GM12872 (cell line): ENCODE results near the gene HYCC1.

Experiments
- TF ChIP-seq, protein P1 (sequence below): IDR thresholded peaks from 3 replicates; pipeline ENCODE4 v1.5.1; 2011; ENCODE audit warnings: low read depth, mild to moderate bottlenecking, low read length, moderate library complexity; ENCODE audit not compliant: insufficient read depth

HYCC1 gene

DNA sequence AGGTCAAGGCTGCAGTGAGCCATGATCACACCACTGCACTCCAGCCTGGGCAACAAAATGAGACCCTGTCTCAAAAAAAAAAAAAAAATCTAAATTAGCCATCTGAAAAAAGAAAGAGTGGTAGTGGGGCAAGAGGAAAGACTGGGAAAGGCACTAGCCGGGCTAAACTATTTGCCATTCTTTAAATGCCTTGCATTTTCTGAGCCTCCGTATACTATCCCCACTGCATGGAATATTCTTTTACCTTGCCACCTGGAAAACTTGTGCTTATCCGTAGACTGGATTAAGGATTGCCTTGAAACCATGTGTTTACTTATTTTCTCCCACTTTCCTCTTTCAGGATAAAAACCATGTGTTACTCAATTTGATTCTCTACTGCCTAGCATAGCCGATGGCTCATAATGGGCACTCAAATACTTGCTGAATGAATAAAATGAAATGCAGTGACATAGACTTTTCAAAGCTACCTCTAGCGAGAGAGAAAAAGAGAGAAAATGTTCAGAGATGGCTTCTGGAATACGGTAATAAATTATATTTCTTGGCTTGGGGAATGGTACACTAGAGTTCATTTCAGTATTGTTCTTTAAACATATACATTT, 30.6 kb downstream of the HYCC1 start:
- TF ChIP-seq, protein P1, sequence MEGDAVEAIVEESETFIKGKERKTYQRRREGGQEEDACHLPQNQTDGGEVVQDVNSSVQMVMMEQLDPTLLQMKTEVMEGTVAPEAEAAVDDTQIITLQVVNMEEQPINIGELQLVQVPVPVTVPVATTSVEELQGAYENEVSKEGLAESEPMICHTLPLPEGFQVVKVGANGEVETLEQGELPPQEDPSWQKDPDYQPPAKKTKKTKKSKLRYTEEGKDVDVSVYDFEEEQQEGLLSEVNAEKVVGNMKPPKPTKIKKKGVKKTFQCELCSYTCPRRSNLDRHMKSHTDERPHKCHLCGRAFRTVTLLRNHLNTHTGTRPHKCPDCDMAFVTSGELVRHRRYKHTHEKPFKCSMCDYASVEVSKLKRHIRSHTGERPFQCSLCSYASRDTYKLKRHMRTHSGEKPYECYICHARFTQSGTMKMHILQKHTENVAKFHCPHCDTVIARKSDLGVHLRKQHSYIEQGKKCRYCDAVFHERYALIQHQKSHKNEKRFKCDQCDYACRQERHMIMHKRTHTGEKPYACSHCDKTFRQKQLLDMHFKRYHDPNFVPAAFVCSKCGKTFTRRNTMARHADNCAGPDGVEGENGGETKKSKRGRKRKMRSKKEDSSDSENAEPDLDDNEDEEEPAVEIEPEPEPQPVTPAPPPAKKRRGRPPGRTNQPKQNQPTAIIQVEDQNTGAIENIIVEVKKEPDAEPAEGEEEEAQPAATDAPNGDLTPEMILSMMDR: no peak

DNA sequence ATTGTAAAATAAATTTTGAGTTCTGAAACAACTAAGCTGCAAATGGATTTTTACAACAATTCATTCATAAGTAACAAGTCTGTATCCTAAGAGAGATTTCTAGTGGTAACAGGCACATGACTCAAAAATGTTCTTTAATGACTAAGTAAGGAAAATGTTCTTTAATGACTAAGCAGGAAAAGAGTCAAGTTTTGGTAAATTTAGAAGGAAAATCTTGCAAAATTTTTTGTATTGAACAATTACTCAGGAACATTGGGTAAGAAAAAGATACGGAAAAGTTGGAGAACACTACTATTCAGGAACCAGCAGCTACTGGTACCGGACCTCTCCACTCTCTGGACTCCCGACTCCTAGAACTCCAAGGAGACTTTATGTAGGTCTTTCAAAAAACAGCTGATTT, 33.5 kb downstream of the HYCC1 start:
- TF ChIP-seq, protein P1: no peak

DNA sequence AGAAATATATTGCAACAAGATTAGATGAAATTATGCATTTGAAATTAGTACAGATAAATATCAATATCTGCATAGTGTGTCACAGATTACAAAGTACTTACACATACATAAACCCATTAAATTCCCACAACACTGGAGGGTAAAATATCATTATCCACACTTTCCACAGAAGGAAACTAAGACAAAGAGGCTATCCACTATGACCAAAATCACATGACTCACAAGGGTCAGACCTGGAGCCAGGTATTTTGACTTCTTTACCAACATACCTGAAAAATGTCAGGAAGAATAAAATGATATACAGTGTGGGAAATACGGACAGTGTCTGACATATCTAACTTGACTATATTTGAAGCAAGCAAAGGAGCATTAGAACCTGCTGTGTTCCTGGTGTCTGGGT, 34.1 kb downstream of the HYCC1 start:
- TF ChIP-seq, protein P1: no peak

DNA sequence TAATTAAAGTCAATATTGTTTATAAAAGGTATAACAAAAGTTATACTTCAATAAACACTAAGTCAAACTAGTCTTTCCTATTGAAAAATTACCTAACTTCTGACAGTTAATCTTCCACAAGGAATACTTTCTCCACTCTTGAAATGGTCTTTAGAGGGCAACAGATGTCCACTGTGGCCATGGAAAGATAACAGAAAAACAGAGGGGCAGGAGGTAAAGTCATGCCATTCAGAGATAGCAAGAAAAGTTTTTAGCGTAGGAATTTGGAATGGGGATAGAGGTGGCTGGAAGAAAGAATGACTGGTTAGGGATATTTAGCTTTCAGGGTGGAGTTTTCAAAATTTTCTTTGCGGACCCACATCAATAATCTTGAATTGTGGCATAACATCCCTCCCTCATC, 34.7 kb downstream of the HYCC1 start:
- TF ChIP-seq, protein P1: no peak

DNA sequence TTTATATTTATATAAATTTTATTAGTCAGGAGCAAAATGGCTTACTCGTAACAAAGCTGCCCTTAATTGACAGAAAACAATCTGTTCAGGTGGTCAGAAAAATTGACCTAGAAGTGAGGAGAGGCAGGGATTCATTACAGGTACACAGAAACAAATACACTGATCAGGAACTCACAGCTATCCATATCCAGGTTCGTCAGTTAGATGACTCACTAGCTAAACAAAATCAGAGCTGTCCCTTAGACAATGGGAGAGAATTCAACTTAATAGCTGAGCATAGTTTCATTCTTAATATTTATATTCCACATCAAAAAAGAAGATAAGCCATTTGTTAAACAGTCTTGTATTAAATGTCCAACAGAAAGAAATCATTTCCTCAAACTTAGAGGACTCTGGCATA, 41.7 kb downstream of the HYCC1 start:
- TF ChIP-seq, protein P1: no peak

DNA sequence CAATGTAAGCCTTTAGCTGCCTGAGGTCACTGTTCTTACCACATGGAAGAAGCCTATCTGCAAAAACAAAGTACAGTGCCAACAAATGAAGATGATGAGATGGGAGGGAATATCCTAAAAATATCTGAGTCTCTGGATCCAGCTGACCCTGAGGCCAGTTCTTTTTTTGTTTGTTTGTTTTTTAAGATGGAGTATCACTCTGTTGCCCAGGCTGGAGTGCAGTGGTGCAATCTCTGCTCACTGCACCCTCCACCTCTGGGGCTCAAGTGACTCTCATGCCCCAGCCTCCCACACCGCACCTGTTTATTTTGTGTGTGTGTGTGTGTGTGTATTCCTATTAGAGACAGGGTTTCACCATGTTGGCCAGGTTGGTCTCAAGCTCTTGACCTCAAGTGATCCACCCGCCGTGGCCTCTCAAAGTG, 44.9 kb downstream of the HYCC1 start:
- TF ChIP-seq, protein P1: no peak
